ENCODE measurements around the gene ZMIZ1. TPM values are rescaled to one million over a fixed set of nuclear protein-coding genes. Genes with fewer than 3 reads are reported as not detected.
A peak's percentile ranks its signal among the peaks of the same experiment; 100 is the strongest.

ZMIZ1 gene
- total and polyA plus RNA-seq, 2 donors from 2014 or later, result 14.2 to 97.6 TPM

DNA sequence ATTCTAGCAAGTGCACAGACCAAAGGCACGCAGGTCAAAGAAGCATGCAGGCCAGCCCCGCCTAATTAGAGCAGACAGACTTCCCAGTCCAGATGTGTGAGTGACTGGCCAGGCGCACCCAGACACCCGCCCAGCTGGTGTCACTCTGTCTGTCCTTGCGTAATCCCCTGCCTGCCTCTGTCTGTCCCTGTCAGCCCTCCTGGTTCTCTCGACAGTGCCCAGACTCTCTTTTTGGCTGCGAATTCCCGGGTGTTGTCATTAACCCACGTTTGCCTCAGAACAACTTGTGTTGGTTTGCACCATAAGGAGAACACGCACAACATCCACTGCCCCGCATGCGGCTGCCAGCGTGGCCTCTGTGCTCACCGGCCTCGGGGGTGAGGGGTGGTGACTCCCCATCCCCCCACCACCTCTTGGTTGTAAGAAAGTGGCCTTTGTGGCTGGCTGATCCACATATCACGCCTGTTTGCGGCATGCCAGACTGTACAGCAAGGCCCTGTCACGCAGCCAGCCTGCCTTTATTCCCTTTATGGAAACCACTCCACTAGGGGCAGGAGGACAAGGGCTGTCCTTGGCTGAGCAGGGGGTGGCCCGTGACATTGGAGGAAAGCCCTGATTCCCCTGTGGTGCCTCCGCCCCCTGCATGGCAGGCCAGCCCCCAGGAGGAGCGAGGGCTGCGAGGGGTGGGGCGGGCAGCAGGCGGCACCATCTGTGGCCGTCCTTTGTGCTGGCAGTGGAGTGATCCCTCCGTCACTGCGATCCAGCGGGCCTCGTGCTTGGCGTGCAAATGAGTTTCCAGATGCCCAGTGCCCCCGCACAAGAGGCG lies 205.7 kb downstream of the ZMIZ1 start:
- FAIRE-seq, result no peak
- Histone ChIP-seq H3K27me3 (ENCODE audit: control insufficient read depth, insufficient read depth, low read length) (no peaks in the 10 kb centered on the region), H3K9ac (ENCODE audit: low read length in 3 of 3) (peak overlapping the region in 1 of 3 donors; percentile 56), H3K4me1 (ENCODE audit: control insufficient read depth in 2 of 3, insufficient read depth in 2 of 3, low read depth in 1 of 3, low read length in 3 of 3) (peaks cover 0 to 18% (median 7%) of the 10 kb centered on the region in 3 donors), H3K4me3 (ENCODE audit: low read length in 3 of 3) (no peak overlapping the region), H3K36me3 (ENCODE audit: control insufficient read depth in 2 of 3, insufficient read depth in 3 of 3, low read length in 3 of 3) (peaks cover 2 to 12% (median 9%) of the 10 kb centered on the region in 3 donors), H3K27ac (ENCODE audit: low read depth in 2 of 2, low read length in 2 of 2) (peak overlapping the region; percentile 51 to 57), H3K9me3 (ENCODE audit: control insufficient read depth in 2 of 3, insufficient read depth in 1 of 3, low read length in 3 of 3) (no peaks in the 10 kb centered on the region)
- intact Hi-C loops (cut with DNase I), result no loop called here
- DNase-seq, result peak in 2 of 5 donors; percentile 39 to 90
- TF ChIP-seq, protein P1, sequence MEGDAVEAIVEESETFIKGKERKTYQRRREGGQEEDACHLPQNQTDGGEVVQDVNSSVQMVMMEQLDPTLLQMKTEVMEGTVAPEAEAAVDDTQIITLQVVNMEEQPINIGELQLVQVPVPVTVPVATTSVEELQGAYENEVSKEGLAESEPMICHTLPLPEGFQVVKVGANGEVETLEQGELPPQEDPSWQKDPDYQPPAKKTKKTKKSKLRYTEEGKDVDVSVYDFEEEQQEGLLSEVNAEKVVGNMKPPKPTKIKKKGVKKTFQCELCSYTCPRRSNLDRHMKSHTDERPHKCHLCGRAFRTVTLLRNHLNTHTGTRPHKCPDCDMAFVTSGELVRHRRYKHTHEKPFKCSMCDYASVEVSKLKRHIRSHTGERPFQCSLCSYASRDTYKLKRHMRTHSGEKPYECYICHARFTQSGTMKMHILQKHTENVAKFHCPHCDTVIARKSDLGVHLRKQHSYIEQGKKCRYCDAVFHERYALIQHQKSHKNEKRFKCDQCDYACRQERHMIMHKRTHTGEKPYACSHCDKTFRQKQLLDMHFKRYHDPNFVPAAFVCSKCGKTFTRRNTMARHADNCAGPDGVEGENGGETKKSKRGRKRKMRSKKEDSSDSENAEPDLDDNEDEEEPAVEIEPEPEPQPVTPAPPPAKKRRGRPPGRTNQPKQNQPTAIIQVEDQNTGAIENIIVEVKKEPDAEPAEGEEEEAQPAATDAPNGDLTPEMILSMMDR (IDR thresholded peaks at IDR 0.05; ENCODE audit: borderline replicate concordance, extremely low read depth, insufficient read depth), result no peak

DNA sequence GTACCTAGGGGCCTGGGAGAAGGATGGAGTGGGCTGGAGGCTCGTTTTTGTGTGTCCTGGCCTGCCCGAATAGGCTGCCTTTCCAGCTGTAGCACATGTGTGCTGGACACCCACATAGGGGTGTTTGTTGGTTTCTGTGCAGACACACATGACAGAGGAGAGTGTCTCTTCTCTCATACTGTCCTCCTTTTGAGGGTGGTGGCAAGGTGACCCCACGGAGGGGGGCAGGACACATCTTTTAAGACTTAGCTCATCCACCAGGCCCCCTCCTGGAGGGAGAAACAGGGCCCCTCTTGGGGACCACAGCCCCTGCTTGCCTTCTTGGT lies 206.3 kb downstream of the ZMIZ1 start:
- no peak for FAIRE-seq
- intact Hi-C loops (cut with DNase I), result no loop called here
- no peaks in the 10 kb centered on the region for H3K27me3 ChIP-seq (ENCODE audit: control insufficient read depth, insufficient read depth, low read length)
- no peaks in the 10 kb centered on the region for H3K9me3 ChIP-seq (ENCODE audit: control insufficient read depth in 2 of 3, insufficient read depth in 1 of 3, low read length in 3 of 3)
- H3K9ac ChIP-seq (ENCODE audit: low read length in 3 of 3), result no peak overlapping the region
- H3K4me3 ChIP-seq (ENCODE audit: low read length in 3 of 3), result no peak overlapping the region
- H3K4me1 ChIP-seq (ENCODE audit: control insufficient read depth in 2 of 3, insufficient read depth in 2 of 3, low read depth in 1 of 3, low read length in 3 of 3), result peaks cover 0 to 18% (median 7%) of the 10 kb centered on the region in 3 donors
- H3K27ac ChIP-seq (ENCODE audit: low read depth in 2 of 2, low read length in 2 of 2), result peak overlapping the region in 1 of 2 donors; percentile 51
- H3K36me3 ChIP-seq (ENCODE audit: control insufficient read depth in 2 of 3, insufficient read depth in 3 of 3, low read length in 3 of 3), result peaks cover 2 to 12% (median 9%) of the 10 kb centered on the region in 3 donors
- no peak for DNase-seq
- TF ChIP-seq, protein P1 (IDR thresholded peaks at IDR 0.05; ENCODE audit: borderline replicate concordance, extremely low read depth, insufficient read depth), result no peak

DNA sequence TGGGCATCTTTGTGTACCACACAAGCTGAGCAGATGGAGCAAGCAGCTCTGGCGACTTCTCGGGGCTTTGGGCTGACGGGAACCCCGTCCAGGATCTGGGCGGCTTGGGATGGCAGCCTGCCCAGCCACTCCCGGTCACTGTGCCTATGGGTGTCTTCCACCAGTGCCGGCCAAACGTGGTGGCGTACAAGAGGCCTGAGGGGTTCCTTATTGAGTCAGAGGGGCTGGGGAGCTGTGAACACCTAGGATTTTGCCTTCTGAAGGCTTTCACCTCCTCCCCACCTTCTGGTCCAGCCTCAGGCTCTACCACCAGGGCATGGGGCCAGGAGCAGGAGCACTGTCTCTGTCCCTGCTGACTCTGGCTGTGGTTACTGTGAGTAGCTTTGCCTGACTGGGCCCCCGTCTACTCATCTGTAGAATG lies 206.7 kb downstream of the ZMIZ1 start:
- Histone ChIP-seq H3K36me3 (ENCODE audit: control insufficient read depth in 2 of 3, insufficient read depth in 3 of 3, low read length in 3 of 3) (peaks cover 2 to 12% (median 9%) of the 10 kb centered on the region in 3 donors), H3K4me3 (ENCODE audit: low read length in 3 of 3) (no peak overlapping the region), H3K9me3 (ENCODE audit: control insufficient read depth in 2 of 3, insufficient read depth in 1 of 3, low read length in 3 of 3) (no peaks in the 10 kb centered on the region), H3K4me1 (ENCODE audit: control insufficient read depth in 2 of 3, insufficient read depth in 2 of 3, low read depth in 1 of 3, low read length in 3 of 3) (peaks cover 0 to 18% (median 7%) of the 10 kb centered on the region in 3 donors), H3K27me3 (ENCODE audit: control insufficient read depth, insufficient read depth, low read length) (no peaks in the 10 kb centered on the region), H3K9ac (ENCODE audit: low read length in 3 of 3) (no peak overlapping the region), H3K27ac (ENCODE audit: low read depth in 2 of 2, low read length in 2 of 2) (peak overlapping the region in 1 of 2 donors; percentile 17)
- intact Hi-C loops (cut with DNase I), result no loop called here
- TF ChIP-seq, protein P1 (IDR thresholded peaks at IDR 0.05; ENCODE audit: borderline replicate concordance, extremely low read depth, insufficient read depth), result no peak
- no peak for FAIRE-seq
- DNase-seq, result no peak

Data from kidney (tissue), 14 donors.